Caco-2 (cell line): Measurements from ENCODE around the gene XIRP2. TPM values are rescaled to one million over a fixed set of nuclear protein-coding genes. Genes with fewer than 3 reads are reported as not detected.

Experiments
- BruUV-seq: library from RNA; stranded (reverse); fragments of 400-500 nt; replicated peaks from 2 replicates; lab custom pipeline; 2021; lab: Mats Ljungman, UMichigan
- CTCF ChIA-PET: fragments of 300-600 bp; sonication (Branson Sonifier 250); formaldehyde crosslinking; loops from one replicate; lab custom pipeline; 2022; ENCODE audit warnings: antibody characterized with exemption; lab: Charles Lee
- POLR2A ChIA-PET: fragments of 300-600 bp; sonication (Branson Sonifier 250); formaldehyde crosslinking; loops from one replicate; lab custom pipeline; 2022; ENCODE audit warnings: antibody characterized with exemption; lab: Charles Lee
- DNase-seq, 2 experiments: peaks; one replicate each; pipeline versions ENCODE4 v3.0.0 to v3.0.0-alpha.2; 2020 to 2022
- H3K27me3 ChIP-seq: replicated peaks from 2 replicates; pipeline ENCODE4 v1.6.0; 2011; ENCODE audit warnings: low read length; ENCODE audit not compliant: control insufficient read depth, insufficient read depth
- H3K36me3 ChIP-seq: 2 replicates; pipeline ENCODE4 v1.5.1; 2011; ENCODE audit warnings: low read length; ENCODE audit not compliant: control insufficient read depth, insufficient read depth
- H3K4me1 ChIP-seq: fragments of 250-450 bp; sonication (Bioruptor Pico); 2 replicates; pipeline ENCODE4 v1.5.1; 2020; ENCODE audit warnings: mild to moderate bottlenecking
- H3K4me3 ChIP-seq: 2 replicates; pipeline ENCODE4 v1.5.1; 2011; ENCODE audit warnings: low read depth, mild to moderate bottlenecking, control low read depth, low read length
- H3K9me3 ChIP-seq: fragments of 250-450 bp; sonication (Bioruptor Pico); 2 replicates; pipeline ENCODE4 v1.5.1; 2020; ENCODE audit warnings: mild to moderate bottlenecking, moderate library complexity
- H3K27ac Mint-ChIP-seq: one replicate; pipeline ENCODE4 v1.8.0; 2022; ENCODE audit warnings: mixed read lengths; ENCODE audit not compliant: unreplicated experiment
- H3K27me3 Mint-ChIP-seq: one replicate; pipeline ENCODE4 v1.8.0; 2022; ENCODE audit warnings: mixed read lengths; ENCODE audit not compliant: insufficient read depth, unreplicated experiment
- H3K36me3 Mint-ChIP-seq: one replicate; pipeline ENCODE4 v1.8.0; 2022; ENCODE audit warnings: mild to moderate bottlenecking, mixed read lengths; ENCODE audit not compliant: insufficient read depth, unreplicated experiment
- H3K4me1 Mint-ChIP-seq: one replicate; pipeline ENCODE4 v1.8.0; 2022; ENCODE audit warnings: low read depth, mixed read lengths; ENCODE audit not compliant: unreplicated experiment
- H3K4me3 Mint-ChIP-seq: one replicate; pipeline ENCODE4 v1.8.0; 2022; ENCODE audit warnings: mild to moderate bottlenecking, moderate library complexity, mixed read lengths; ENCODE audit not compliant: unreplicated experiment
- H3K9me3 Mint-ChIP-seq: one replicate; pipeline ENCODE4 v1.8.0; 2022; ENCODE audit warnings: mixed read lengths; ENCODE audit not compliant: unreplicated experiment
- intact Hi-C: fragments of 100-400 bp; cut with micrococcal nuclease; formaldehyde crosslinking; loops from one replicate; pipeline ENCODE4 v1.10.0; 2022; ENCODE audit not compliant: unreplicated experiment
- total RNA-seq: library from RNA; stranded (reverse); gene quantifications from 2 replicates; pipeline ENCODE4 v1.2.3, GENCODE V29; 2022
- TF ChIP-seq, protein P1 (sequence below), 2 experiments: fragments of 200-600 bp in 1 of 2; IDR thresholded peaks; 1 replicate in 1 of 2; 2 replicates in 1 of 2; pipeline versions ENCODE4 v1.5.1 to v1.8.0; 2011 to 2022; ENCODE audit warnings: antibody characterized with exemption in 1 of 2, control low read depth in 1 of 2, inconsistent platforms in 1 of 2, low read depth in 1 of 2, low read length in 1 of 2, mild to moderate bottlenecking in 1 of 2, moderate library complexity in 1 of 2; ENCODE audit not compliant: insufficient read depth in 1 of 2, severe bottlenecking in 1 of 2, unreplicated experiment in 1 of 2

Gene XIRP2
- total RNA-seq, 1 experiment from 2014 or later = not detected

GRCh38 chr2:167177196-167177595 is 288.9 kb downstream of the XIRP2 start:
- TF ChIP-seq, protein P1, sequence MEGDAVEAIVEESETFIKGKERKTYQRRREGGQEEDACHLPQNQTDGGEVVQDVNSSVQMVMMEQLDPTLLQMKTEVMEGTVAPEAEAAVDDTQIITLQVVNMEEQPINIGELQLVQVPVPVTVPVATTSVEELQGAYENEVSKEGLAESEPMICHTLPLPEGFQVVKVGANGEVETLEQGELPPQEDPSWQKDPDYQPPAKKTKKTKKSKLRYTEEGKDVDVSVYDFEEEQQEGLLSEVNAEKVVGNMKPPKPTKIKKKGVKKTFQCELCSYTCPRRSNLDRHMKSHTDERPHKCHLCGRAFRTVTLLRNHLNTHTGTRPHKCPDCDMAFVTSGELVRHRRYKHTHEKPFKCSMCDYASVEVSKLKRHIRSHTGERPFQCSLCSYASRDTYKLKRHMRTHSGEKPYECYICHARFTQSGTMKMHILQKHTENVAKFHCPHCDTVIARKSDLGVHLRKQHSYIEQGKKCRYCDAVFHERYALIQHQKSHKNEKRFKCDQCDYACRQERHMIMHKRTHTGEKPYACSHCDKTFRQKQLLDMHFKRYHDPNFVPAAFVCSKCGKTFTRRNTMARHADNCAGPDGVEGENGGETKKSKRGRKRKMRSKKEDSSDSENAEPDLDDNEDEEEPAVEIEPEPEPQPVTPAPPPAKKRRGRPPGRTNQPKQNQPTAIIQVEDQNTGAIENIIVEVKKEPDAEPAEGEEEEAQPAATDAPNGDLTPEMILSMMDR (IDR thresholded peaks at IDR 0.05; ENCODE audit: insufficient read depth in 1 of 2, low read depth in 1 of 2, low read length in 1 of 2, severe bottlenecking in 1 of 2, unreplicated experiment in 1 of 2) = no peak
- Histone ChIP-seq H3K36me3 (no peaks in the 10 kb centered on the region), H3K4me1 (no peaks in the 10 kb centered on the region), H3K4me3 (no peak overlapping the region), H3K9me3 (no peaks in the 10 kb centered on the region), H3K27me3 (no peaks in the 10 kb centered on the region)
- DNase-seq = no peak
- ChIA-PET POLR2A (no interaction called here), CTCF (no interaction called here)
- H3K9me3 Mint-ChIP-seq = peaks cover 43% of the 10 kb centered on the region
- H3K27me3 Mint-ChIP-seq = no peaks in the 10 kb centered on the region
- intact Hi-C loops = no loop called here
- H3K36me3 Mint-ChIP-seq = no peaks in the 10 kb centered on the region
- H3K4me1 Mint-ChIP-seq = no peaks in the 10 kb centered on the region
- no peak overlapping the region for H3K4me3 Mint-ChIP-seq
- no TSS peak for BruUV-seq
- no peak overlapping the region for H3K27ac Mint-ChIP-seq

DNA sequence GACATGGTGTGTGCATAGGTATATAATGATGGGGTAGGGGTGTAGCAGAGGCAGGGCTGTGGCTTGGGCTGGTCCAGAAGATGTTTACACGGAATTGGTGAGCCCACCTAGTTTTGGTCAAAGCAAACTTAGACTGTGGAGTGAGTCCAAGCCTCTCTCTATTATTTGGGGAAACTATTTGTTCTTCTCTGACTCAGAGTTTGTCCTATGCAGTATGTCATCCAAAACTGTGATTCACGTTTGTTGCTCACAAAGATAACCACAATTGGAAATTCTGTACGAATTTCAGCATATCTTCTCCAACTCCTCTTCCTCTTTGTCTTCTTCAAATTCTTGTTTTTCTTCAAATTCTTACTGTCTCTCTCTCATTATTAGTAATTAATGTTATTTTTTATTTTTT is 292.9 kb downstream of the XIRP2 start:
- no peaks in the 10 kb centered on the region for H3K27me3 Mint-ChIP-seq
- Histone ChIP-seq H3K4me1 (no peaks in the 10 kb centered on the region), H3K9me3 (no peaks in the 10 kb centered on the region), H3K36me3 (no peaks in the 10 kb centered on the region), H3K27me3 (no peaks in the 10 kb centered on the region), H3K4me3 (no peak overlapping the region)
- no peak overlapping the region for H3K27ac Mint-ChIP-seq
- H3K9me3 Mint-ChIP-seq = peaks cover 16% of the 10 kb centered on the region
- no peaks in the 10 kb centered on the region for H3K36me3 Mint-ChIP-seq
- H3K4me1 Mint-ChIP-seq = no peaks in the 10 kb centered on the region
- intact Hi-C loops = no loop called here
- DNase-seq = no peak
- CTCF ChIA-PET = no interaction called here
- no TSS peak for BruUV-seq
- TF ChIP-seq, protein P1 (IDR thresholded peaks at IDR 0.05; ENCODE audit: insufficient read depth in 1 of 2, low read depth in 1 of 2, low read length in 1 of 2, severe bottlenecking in 1 of 2, unreplicated experiment in 1 of 2) = no peak
- no peak overlapping the region for H3K4me3 Mint-ChIP-seq
- POLR2A ChIA-PET = no interaction called here

- H3K4me3 Mint-ChIP-seq = no peak overlapping the region
- Histone ChIP-seq H3K4me1 (no peaks in the 10 kb centered on the region), H3K27me3 (no peaks in the 10 kb centered on the region), H3K36me3 (no peaks in the 10 kb centered on the region), H3K9me3 (no peaks in the 10 kb centered on the region), H3K4me3 (no peak overlapping the region)
- H3K27me3 Mint-ChIP-seq = no peaks in the 10 kb centered on the region
- DNase-seq = no peak
- H3K36me3 Mint-ChIP-seq = no peaks in the 10 kb centered on the region
- POLR2A ChIA-PET = no interaction called here
- H3K9me3 Mint-ChIP-seq = peaks cover 16% of the 10 kb centered on the region
- intact Hi-C loops = no loop called here
- TF ChIP-seq, protein P1 (IDR thresholded peaks at IDR 0.05; ENCODE audit: insufficient read depth in 1 of 2, low read depth in 1 of 2, low read length in 1 of 2, severe bottlenecking in 1 of 2, unreplicated experiment in 1 of 2) = no peak
- H3K4me1 Mint-ChIP-seq = no peaks in the 10 kb centered on the region
- H3K27ac Mint-ChIP-seq = no peak overlapping the region
- CTCF ChIA-PET = no interaction called here
- no TSS peak for BruUV-seq
Measured at GRCh38 chr2:167181688-167182087, 293.4 kb downstream of the XIRP2 start.
